Activated CD8-positive, alpha-beta memory T cell treated with anti-CD3 and anti-CD28 coated beads, Interleukin-2, amount 50 U/mL, for 24 hours (primary cell): ENCODE data around the gene BTG2.
"Not testable (repeated sequence)": the region's sequence is repeated elsewhere in the genome, so short reads cannot be mapped to it uniquely, and the experiment has no call there.

Experiments used
- DNase-seq: peaks from one replicate; pipeline ENCODE4 v3.0.0-alpha.2; 2020; ENCODE audit errors: extremely low read depth

The BTG2 gene

GRCh38 chr1:203291201-203292096, 13.9 kb upstream of the BTG2 start:
- no peak for DNase-seq

DNA sequence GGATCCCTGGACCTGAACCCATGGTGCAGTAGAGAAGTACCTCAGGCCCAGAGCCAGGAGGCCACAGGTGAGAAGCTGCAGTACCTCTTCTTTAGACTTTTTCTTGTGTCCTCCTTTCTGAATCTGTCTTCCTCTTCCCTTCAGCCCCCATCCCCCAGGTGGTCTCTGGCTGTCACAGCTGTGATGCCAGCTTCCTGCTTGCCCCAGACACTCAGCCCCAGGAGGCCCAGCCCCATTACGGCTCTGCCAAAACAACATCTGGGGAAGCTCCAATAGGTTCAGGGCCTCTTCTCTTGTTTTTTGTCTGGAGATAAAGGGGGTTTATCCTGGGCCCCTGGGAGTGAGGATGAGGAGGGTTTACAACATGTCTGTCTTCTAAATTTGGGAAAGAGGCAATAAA, 9.5 kb upstream of the BTG2 start:
- DNase-seq, result no peak

- DNase-seq, result no peak
These were observed 8.8 kb upstream of the BTG2 start for GRCh38 chr1:203296460-203297073.

GRCh38 chr1:203299169-203299568, 6.2 kb upstream of the BTG2 start:
- DNase-seq, result no peak

DNA sequence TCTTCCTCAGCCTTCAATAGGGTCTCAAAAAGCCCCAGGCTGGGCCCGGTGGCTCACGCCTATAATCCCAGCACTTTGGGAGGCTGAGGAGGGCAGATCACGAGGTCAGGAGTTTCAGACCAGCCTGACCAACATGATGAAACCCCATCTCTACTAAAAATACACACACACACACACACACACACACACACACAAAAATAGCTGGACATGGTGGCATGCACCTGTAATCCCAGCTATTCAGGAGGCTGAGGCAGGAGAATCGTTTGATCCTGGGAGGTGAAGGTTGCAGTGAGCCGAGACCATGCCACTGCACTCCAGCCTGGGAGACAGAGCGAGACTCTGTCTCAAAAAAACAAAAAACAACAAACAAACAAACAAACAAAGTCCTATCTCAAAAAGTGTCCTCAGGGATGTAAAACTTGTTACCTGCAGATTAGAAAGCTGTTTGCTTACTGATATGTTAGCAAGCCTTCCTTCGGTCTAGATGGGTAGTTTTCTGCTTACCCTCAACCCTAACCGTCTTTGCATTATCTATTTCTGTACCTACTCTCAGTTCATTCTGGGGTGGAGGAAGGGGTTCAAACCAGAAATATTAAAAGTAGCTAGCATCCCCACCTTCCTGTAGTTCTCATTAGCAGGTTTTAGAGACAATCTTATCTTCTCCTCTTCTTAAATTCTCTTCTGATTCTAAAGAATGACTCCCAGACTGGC, 5.4 kb upstream of the BTG2 start:
- not testable (repeated sequence) for DNase-seq

- no peak for DNase-seq
These were observed 4.6 kb upstream of the BTG2 start for GRCh38 chr1:203300441-203301330.

- DNase-seq, result no peak
These were observed 4.0 kb upstream of the BTG2 start for GRCh38 chr1:203301331-203301668.

GRCh38 chr1:203302456-203302855, 2.9 kb upstream of the BTG2 start:
- DNase-seq, result no peak

- DNase-seq, result no peak
These were observed 2.4 kb upstream of the BTG2 start for GRCh38 chr1:203302894-203303293.

GRCh38 chr1:203304391-203304918, 864 bp upstream of the BTG2 start:
- DNase-seq, result no peak

DNA sequence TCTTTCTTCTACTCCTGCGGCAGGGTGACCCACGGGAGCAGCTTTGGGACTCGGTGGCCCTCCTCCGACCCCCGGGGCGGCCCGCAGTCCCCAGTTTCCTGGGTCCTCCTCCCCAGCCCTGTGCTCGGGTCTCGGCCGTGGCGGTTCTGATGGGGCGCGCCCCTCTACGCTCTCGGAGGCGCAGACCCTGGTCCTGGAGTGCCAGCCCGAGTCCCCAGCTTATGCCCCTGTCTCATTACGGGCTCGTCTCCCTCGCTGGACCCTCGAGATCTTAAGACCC, 430 bp downstream of the BTG2 start:
- no peak for DNase-seq

DNA sequence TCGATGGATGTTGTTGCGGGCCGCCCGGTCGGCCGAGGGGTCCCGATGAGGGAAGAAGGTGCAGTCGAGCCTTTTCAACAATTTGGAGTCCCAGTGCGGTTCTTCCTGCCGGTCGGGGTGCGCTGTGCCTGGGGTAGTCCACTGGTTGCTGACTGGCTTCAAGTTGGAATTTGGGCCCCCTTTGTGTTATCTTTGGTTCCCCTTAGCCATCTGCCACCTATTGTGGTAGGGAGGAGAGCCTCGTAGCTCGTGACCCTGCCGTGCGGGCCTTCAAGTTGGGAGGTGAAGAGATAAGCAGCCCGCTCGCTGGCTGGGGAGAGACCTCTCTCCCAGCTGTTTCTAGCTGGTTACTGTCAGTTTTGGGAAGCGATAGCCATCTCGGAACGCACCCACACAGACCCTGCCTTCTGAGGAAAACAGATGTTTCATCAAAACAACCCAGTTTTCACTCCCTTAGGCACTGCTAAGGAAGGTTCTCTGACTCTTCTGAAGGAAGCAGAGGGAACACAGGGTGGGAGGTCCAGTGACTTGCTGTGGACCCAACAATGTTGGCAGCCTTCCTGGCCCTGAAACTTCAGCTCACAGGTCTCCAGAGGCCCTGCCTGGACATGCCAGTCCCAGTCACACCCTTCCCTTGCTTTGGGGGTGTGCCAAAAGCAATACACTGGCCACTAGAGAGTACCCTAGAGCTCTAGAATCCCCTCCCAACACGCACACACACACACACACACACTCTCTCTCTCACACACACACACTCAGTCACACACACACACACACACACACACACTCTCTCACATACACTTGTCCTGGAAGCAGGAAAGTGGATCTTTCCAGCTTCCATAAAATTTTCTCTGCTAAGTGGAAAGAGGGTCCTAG, 1.0 kb downstream of the BTG2 start:
- DNase-seq, result no peak

- no peak for DNase-seq
These were observed 1.7 kb downstream of the BTG2 start for GRCh38 chr1:203306965-203307541.

- no peak for DNase-seq
These were observed 2.4 kb downstream of the BTG2 start for GRCh38 chr1:203307641-203308126.

DNA sequence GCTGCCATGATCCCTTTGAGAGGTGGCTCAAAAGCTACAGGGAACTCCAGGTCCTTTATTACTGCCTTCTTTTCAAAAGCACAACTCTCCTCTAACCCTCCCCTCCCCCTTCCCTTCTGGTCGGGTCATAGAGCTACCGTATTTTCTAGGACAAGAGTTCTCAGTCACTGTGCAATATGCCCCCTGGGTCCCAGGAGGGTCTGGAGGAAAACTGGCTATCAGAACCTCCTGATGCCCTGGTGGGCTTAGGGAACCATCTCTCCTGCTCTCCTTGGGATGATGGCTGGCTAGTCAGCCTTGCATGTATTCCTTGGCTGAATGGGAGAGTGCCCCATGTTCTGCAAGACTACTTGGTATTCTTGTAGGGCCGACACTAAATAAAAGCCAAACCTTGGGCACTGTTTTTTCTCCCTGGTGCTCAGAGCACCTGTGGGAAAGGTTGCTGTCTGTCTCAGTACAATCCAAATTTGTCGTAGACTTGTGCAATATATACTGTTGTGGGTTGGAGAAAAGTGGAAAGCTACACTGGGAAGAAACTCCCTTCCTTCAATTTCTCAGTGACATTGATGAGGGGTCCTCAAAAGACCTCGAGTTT, 3.1 kb downstream of the BTG2 start:
- no peak for DNase-seq

- no peak for DNase-seq
These were observed 3.6 kb downstream of the BTG2 start for GRCh38 chr1:203308923-203309331.

GRCh38 chr1:203311368-203312301, 6.3 kb downstream of the BTG2 start:
- DNase-seq, result no peak

DNA sequence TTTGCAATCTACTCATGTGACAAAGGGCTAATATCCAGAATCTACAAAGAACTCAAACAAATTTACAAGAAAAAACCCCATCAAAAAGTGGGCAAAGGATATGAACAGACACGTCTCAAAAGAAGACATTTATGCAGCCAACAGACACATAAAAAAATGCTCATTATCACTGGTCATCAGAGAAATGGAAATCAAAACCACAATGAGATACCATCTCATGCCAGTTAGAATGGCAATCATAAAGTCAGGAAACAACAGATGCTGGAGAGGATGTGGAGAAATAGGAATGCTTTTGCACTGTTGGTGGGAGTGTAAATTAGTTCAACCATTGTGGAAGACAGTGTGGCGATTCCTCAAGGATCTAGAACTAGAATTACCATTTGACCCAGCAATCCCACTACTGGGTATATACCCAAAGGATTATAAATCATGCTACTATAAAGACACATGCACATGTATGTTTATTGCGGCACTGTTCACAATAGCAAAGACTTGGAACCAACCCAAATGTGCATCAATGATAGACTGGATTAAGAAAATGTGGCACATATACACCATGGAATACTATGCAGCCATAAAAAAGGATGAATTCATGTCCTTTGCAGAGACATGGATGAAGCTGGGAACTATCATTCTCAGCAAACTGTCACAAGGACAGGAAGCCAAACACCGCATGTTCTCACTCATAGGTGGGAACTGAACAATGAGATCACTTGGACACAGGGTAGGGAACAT, 8.9 kb downstream of the BTG2 start:
- DNase-seq, result not testable (repeated sequence)
